Measurements from ENCODE around the gene PI4K2B. TPM values are rescaled to one million over a fixed set of nuclear protein-coding genes. Genes with fewer than 3 reads are reported as not detected.
A peak's percentile ranks its signal among the peaks of the same experiment; 100 is the strongest.
"Not testable (repeated sequence)": the region's sequence is repeated elsewhere in the genome, so short reads cannot be mapped to it uniquely, and the experiment has no call there.

PI4K2B gene
- total RNA-seq, 1 experiment from 2014 or later, result 27.3 TPM

- no peak for DNase-seq (ENCODE audit: low read depth)
Measured at GRCh38 chr4:25303578-25303977, 69.7 kb downstream of the PI4K2B start.

GRCh38 chr4:25306518-25307057 lies 72.8 kb downstream of the PI4K2B start:
- DNase-seq (ENCODE audit: low read depth), result no peak

- no peak for DNase-seq (ENCODE audit: low read depth)
Measured at GRCh38 chr4:25307596-25307995, 73.8 kb downstream of the PI4K2B start.

GRCh38 chr4:25308306-25308705 lies 74.5 kb downstream of the PI4K2B start:
- no peak for DNase-seq (ENCODE audit: low read depth)

GRCh38 chr4:25308761-25309160 lies 74.9 kb downstream of the PI4K2B start:
- peak; percentile 36 for DNase-seq (ENCODE audit: low read depth)

- no peak for DNase-seq (ENCODE audit: low read depth)
Measured at GRCh38 chr4:25310066-25310802, 76.4 kb downstream of the PI4K2B start.

- DNase-seq (ENCODE audit: low read depth), result no peak
Measured at GRCh38 chr4:25310803-25311166, 77.0 kb downstream of the PI4K2B start.

GRCh38 chr4:25312496-25313200 lies 78.8 kb downstream of the PI4K2B start, which contains the start of gene ZCCHC4:
Gene ZCCHC4, plus strand, starts transcription at chr4:25312774. Its CDS starts 36 bp downstream, at chr4:25312810.
- peak; percentile 88 for DNase-seq (ENCODE audit: low read depth)

GRCh38 chr4:25313201-25313895 lies 79.5 kb downstream of the PI4K2B start:
- no peak for DNase-seq (ENCODE audit: low read depth)

GRCh38 chr4:25320336-25320735 lies 86.5 kb downstream of the PI4K2B start:
- peak; percentile 66 for DNase-seq (ENCODE audit: low read depth)

GRCh38 chr4:25320773-25321172 lies 86.9 kb downstream of the PI4K2B start:
- DNase-seq (ENCODE audit: low read depth), result peak; percentile 93

- DNase-seq (ENCODE audit: low read depth), result no peak
Measured at GRCh38 chr4:25321703-25322102, 87.9 kb downstream of the PI4K2B start.

GRCh38 chr4:25328463-25328862 lies 94.6 kb downstream of the PI4K2B start:
- DNase-seq (ENCODE audit: low read depth), result not testable (repeated sequence)

Small RNA genes within 50 kb of the gene (small RNA-seq; reads per million reads assigned to genes)
- not detected for gene RF00004

Other genes with a start within 250 kb of the PI4K2B start
- 0.67 and 1.8 TPM in 2 replicates for gene LGI2, start 203.1 kb upstream of the PI4K2B start, total RNA-seq (2014; rRNA removed; shearing (Covaris generic))
- gene SEPSECS, start 73.6 kb upstream of the PI4K2B start, total RNA-seq (2014; rRNA removed; shearing (Covaris generic)), result 3.0 and 7.6 TPM in 2 replicates
- 13.7 and 14.8 TPM in 2 replicates for gene ZCCHC4, start 78.7 kb downstream of the PI4K2B start, total RNA-seq (2014; rRNA removed; shearing (Covaris generic))
- 19.5 and 27.5 TPM in 2 replicates for gene ANAPC4, start 143.2 kb downstream of the PI4K2B start, total RNA-seq (2014; rRNA removed; shearing (Covaris generic))

All from HT1080 (cell line).